ENCODE results near the gene PTOV1.
A peak's percentile ranks its signal among the peaks of the same experiment; 100 is the strongest.
"Not testable (repeated sequence)": the region's sequence is repeated elsewhere in the genome, so short reads cannot be mapped to it uniquely, and the experiment has no call there.

PTOV1 gene

DNA sequence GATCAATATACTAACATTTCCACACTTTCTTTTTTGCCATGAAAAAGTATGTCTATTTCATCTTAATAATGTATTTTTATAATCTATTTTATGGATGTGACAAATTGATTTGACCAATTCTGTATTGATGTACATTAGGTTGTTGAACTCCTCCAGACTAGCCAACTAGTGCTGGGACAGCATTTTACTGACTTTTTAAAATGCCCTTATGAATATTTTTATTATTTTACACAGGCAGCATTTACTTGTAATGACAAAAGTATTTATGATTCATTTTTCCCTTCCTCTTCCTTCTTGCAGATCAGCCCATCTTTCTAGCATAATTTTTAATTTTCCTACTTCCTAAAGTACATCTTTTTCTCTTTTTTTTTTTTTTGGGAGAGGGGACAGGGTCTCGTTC is 36.9 kb upstream of the PTOV1 start:
- TF ChIP-seq CTCF (IDR thresholded peaks at IDR 0.05; ENCODE audit: insufficient read depth, low read length, missing control alignments) = no peak

DNA sequence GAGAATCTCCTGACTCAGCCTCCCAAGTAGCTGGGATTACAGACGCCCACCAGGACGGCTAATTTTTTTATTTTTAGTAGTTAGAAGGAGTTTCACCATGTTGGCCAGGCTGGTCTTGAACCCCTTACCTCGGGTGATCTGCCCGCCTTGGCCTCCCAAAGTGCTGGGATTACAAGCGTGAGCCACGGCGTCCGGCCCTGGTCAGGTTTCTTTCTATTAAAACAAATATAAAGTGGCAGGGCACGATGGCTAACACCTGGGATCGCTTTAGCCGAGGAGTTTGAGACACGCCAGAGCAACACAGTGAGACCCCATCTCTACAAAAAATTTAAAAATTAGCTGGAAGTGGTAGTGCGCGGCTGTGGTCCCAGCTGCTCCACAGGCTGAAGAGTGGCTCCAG is 34.4 kb upstream of the PTOV1 start:
- H3K4me3 ChIP-seq (ENCODE audit: low read depth, low read length) = no peak overlapping the region
- CTCF ChIA-PET = no interaction called here
- POLR2A ChIA-PET = no interaction called here
- no peak for TF ChIP-seq CTCF (IDR thresholded peaks at IDR 0.05; ENCODE audit: insufficient read depth, low read length, missing control alignments)
- no peak for DNase-seq (ENCODE audit: low read depth, low spot score)

More for the DNA sequence above, 36.9 kb upstream of the PTOV1 start:
- no peak overlapping the region for H3K4me3 ChIP-seq (ENCODE audit: low read depth, low read length)
- DNase-seq (ENCODE audit: low read depth, low spot score) = no peak
- POLR2A ChIA-PET = no interaction called here
- CTCF ChIA-PET = no interaction called here

DNA sequence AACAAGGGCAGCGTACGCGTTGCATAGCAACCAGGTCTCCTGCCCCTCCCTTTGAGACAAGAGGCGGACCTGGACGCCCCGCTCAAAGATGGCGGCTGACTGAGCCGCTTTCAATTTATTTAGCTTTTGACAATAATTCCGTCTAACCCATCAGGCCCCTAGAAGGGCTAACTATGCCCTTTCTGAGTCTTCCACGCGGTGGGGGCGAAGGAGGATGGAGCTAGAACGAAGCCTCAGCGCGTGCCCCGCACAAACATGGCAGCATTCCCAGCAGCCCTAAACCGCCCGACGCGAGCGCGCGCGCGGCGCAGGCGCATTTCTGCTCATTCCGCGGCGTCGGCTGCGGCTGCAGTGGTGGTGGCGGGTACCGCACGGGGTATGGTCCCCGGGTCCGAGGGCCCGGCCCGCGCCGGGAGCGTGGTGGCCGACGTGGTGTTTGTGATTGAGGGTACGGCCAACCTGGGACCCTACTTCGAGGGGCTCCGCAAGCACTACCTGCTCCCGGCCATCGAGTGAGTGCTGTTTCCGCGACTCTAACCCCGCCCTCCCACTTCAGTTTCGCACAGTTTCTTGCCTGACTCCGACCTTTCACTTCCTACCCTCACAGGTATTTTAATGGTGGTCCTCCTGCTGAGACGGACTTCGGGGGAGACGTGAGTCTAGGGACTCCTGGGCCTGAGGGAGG is 32.9 kb upstream of the PTOV1 start, which contains the start of gene MED25:
Gene MED25 (plus strand): TSS at position 326 of the 685 bp plus-strand sequence. CDS start 53 bp downstream, at position 379.
- CTCF ChIA-PET = interaction anchor here (0.7 to 1.4 kb wide), 3 partner anchors 32 to 145 kb away, joined by 3 to 5 read pairs (median 4); partner anchors contain the start of gene PTOV1

DNA sequence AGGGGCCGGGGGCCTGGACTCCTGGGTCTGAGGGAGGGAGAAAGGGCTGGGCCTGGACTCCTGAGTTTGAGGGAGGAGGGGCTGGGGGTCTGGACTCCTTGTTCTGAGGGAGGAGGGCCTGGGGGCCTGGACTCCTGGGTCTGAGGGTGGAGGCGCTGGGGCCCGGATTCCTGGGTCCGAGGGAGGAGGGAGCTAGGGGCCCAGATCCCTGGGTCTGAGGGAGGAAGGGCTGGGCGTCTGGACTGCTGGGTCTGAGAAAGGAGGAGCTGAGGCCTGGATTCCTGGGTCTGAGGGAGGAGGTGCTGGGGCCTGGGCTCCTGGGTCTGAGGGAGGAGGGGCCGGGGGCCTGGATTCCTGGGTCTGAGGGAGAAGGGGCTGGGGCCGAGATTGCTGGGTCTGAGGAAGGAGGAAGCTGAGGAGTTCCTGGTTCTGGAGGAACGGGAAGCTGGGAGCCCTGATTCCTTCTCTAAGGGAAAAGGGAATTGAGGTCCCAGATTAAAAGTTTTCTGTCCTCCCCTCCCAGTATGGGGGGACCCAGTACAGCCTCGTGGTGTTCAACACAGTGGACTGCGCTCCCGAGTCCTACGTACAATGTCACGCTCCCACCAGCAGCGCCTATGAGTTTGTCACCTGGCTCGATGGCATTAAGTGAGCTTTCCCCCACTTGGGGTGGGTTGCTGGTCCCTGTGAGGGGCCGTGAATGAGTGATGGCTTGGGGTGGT is 32.1 kb upstream of the PTOV1 start:
- no peak for TF ChIP-seq CTCF (IDR thresholded peaks at IDR 0.05; ENCODE audit: insufficient read depth, low read length, missing control alignments)
- DNase-seq (ENCODE audit: low read depth, low spot score) = no peak
- ChIA-PET POLR2A (interaction anchor here (1.1 kb wide), 1 partner anchor 32 kb away, joined by 4 read pairs; the partner anchor contains the start of gene PTOV1), CTCF (interaction anchor here (1.0 to 1.4 kb wide), 3 partner anchors 9 to 102 kb away, joined by 4 to 7 read pairs (median 5); partner anchors contain the start of gene PTOV1)
- H3K4me3 ChIP-seq (ENCODE audit: low read depth, low read length) = peak overlapping the region; percentile 92

More for the DNA sequence above, 32.9 kb upstream of the PTOV1 start, which contains the start of gene MED25:
- H3K4me3 ChIP-seq (ENCODE audit: low read depth, low read length) = peak within 1 kb of the TSS; percentile 92
- DNase-seq (ENCODE audit: low read depth, low spot score) = no peak
- TF ChIP-seq CTCF (IDR thresholded peaks at IDR 0.05; ENCODE audit: insufficient read depth, low read length, missing control alignments) = peak; percentile 25
- POLR2A ChIA-PET = interaction anchor here (1.1 kb wide), 1 partner anchor 33 kb away, joined by 4 read pairs; the partner anchor contains the start of gene PTOV1

DNA sequence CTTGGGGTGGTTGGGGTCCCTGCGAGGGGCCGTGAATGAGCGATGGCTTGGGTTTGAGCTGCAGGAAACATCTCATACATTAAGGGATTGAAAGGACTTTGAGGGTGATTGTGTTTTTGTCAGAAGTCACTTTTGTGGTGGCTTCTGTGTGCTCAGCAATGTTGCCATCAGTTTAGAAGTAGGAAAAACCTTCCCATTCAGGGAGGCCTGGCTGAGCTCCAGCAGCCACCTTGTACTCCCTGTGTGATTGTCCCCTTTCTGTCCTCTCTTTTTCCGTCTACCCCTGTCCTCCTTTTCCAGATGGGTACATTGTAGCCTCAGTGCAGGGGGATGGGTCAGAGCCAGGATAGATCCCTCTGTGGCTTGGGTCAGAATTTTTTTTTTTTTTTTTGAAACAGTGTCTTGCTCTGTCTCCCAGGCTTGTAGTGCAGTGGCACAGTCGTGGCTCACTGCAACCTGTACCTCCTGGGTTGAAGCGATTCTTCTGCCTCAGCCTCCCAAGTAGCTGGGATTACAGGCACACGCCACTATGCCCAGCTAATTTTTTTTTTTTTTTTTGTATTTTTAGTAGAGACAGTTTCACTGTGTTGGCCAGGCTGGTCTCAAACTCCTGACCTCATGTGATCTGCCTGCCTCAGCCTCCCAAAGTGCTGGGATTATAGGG is 31.4 kb upstream of the PTOV1 start:
- POLR2A ChIA-PET; DNase-seq (ENCODE audit: low read depth, low spot score): not testable (repeated sequence)
- peak overlapping the region; percentile 92 for H3K4me3 ChIP-seq (ENCODE audit: low read depth, low read length)
- CTCF ChIA-PET = interaction anchor here (1.0 to 1.4 kb wide), 3 partner anchors 9 to 102 kb away, joined by 4 to 7 read pairs (median 5); partner anchors contain the start of gene PTOV1

GRCh38 chr19:49820125-49820524 is 30.8 kb upstream of the PTOV1 start:
- H3K4me3 ChIP-seq (ENCODE audit: low read depth, low read length) = no peak overlapping the region
- TF ChIP-seq CTCF (IDR thresholded peaks at IDR 0.05; ENCODE audit: insufficient read depth, low read length, missing control alignments) = no peak
- CTCF ChIA-PET = no interaction called here
- POLR2A ChIA-PET = no interaction called here
- no peak for DNase-seq (ENCODE audit: low read depth, low spot score)

Data from AG04449 (cell line).